PFSK-1 (cell line): ENCODE measurements around the gene SUSD3.

Experiments
- POLR2AphosphoS5 ChIP-seq: IDR thresholded peaks from 2 replicates; pipeline ENCODE4 v1.6.1; 2012; ENCODE audit warnings: low read depth, mild to moderate bottlenecking, control low read depth, low read length, moderate library complexity
- TAF1 ChIP-seq: IDR thresholded peaks from 2 replicates; pipeline ENCODE4 v1.6.1; 2012; ENCODE audit warnings: low read length, control low read depth, borderline replicate concordance; ENCODE audit not compliant: insufficient read depth

- TF ChIP-seq POLR2AphosphoS5 (no peak), TAF1 (no peak)
These were observed 66.9 kb downstream of the SUSD3 start for GRCh38 chr9:93125331-93125894.
